ENCODE data around the gene BMPR2. TPM values are rescaled to one million over a fixed set of nuclear protein-coding genes. Genes with fewer than 3 reads are reported as not detected.

Gene BMPR2
- total and polyA plus RNA-seq, 4 donors = 4.3 to 16.2 (median 7.7) TPM

DNA sequence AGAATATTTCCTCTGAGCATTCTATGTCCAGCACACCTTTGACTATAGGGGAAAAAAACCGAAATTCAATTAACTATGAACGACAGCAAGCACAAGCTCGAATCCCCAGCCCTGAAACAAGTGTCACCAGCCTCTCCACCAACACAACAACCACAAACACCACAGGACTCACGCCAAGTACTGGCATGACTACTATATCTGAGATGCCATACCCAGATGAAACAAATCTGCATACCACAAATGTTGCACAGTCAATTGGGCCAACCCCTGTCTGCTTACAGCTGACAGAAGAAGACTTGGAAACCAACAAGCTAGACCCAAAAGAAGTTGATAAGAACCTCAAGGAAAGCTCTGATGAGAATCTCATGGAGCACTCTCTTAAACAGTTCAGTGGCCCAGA is 179.2 kb downstream of the BMPR2 start:
- peaks cover 3 to 28% (median 18%) of the 10 kb centered on the region in 4 donors for H3K36me3 ChIP-seq (ENCODE audit: control insufficient read depth in 4 of 4, insufficient read depth in 3 of 4, low read depth in 1 of 4, low read length in 3 of 4)
- no peak for TF ChIP-seq NR2F2 (IDR thresholded peaks at IDR 0.05)
- TF ChIP-seq, protein P1, sequence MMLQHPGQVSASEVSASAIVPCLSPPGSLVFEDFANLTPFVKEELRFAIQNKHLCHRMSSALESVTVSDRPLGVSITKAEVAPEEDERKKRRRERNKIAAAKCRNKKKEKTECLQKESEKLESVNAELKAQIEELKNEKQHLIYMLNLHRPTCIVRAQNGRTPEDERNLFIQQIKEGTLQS (IDR thresholded peaks at IDR 0.05) = no peak
- TF ChIP-seq RAD21 (IDR thresholded peaks at IDR 0.05) = no peak
- no peak for TF ChIP-seq FOXA1 (IDR thresholded peaks at IDR 0.05)
- TF ChIP-seq EGR1 (IDR thresholded peaks at IDR 0.05; ENCODE audit: low read depth in 2 of 2) = no peak
- no peak for TF ChIP-seq CTCF (IDR thresholded peaks at IDR 0.05; ENCODE audit: low read depth, low read length, missing input control)
- no peak for TF ChIP-seq HNF4G (IDR thresholded peaks at IDR 0.05)

DNA sequence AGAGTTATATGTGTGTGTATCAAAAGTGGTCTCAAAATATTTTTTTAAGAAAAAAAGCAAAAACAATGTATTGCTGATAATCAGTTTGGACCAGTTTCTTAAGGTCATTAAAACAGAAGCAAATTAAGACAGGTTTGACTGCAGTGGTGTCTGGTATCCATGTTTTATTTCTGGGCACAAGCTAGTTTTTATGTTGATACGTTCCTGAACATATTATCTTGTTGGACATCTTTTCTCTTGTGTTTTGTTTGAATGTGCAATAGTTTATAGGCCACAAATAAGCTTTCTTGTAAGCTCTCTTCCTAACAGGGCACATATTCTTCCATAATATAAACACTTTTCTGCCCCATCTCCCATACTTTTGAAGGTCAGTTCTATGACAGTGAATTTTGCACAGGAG is 184.1 kb downstream of the BMPR2 start:
- no peaks in the 10 kb centered on the region for H3K27me3 ChIP-seq (ENCODE audit: control insufficient read depth in 4 of 4, insufficient read depth in 4 of 4, low read length in 3 of 4)
- H3K27ac ChIP-seq (ENCODE audit: low read depth in 1 of 2, low read length in 2 of 2) = no peak overlapping the region
- DNase-seq (ENCODE audit: low spot score) = no peak
- H3K9me3 ChIP-seq (ENCODE audit: control insufficient read depth in 4 of 4, low read length in 3 of 4) = no peaks in the 10 kb centered on the region
- no peak overlapping the region for H3K9ac ChIP-seq (ENCODE audit: low read depth in 1 of 2, low read length in 2 of 2)
- no peak overlapping the region for H3K4me3 ChIP-seq (ENCODE audit: low read depth in 1 of 3, low read length in 3 of 3)
- peaks cover 3 to 22% (median 15%) of the 10 kb centered on the region in 4 donors for H3K36me3 ChIP-seq (ENCODE audit: control insufficient read depth in 4 of 4, insufficient read depth in 3 of 4, low read depth in 1 of 4, low read length in 3 of 4)
- 92% methylated on average over 1 of the region's 1 CpG for WGBS
- no peak for TF ChIP-seq SP1 (IDR thresholded peaks at IDR 0.05)
- no peak for TF ChIP-seq GABPA (IDR thresholded peaks at IDR 0.05 in 1 of 2, conservative IDR thresholded peaks at IDR 0.05 in 1 of 2)
- TF ChIP-seq TAF1 (conservative IDR thresholded peaks at IDR 0.05) = no peak
- TF ChIP-seq RAD21 (IDR thresholded peaks at IDR 0.05) = no peak
- no peak for TF ChIP-seq MAX (IDR thresholded peaks at IDR 0.05)
- no peak for TF ChIP-seq RXRA (IDR thresholded peaks at IDR 0.05)
- TF ChIP-seq, protein P1 (IDR thresholded peaks at IDR 0.05) = no peak
- TF ChIP-seq HNF4A (conservative IDR thresholded peaks at IDR 0.05) = no peak
- TF ChIP-seq EGR1 (IDR thresholded peaks at IDR 0.05; ENCODE audit: low read depth in 2 of 2) = no peak
- no peak for TF ChIP-seq ZBTB33 (IDR thresholded peaks at IDR 0.05)
- TF ChIP-seq NR2F2 (IDR thresholded peaks at IDR 0.05) = no peak
- TF ChIP-seq YY1 (IDR thresholded peaks at IDR 0.05) = no peak
- TF ChIP-seq CTCF (IDR thresholded peaks at IDR 0.05; ENCODE audit: low read depth, low read length, missing input control) = no peak
- H3K4me1 ChIP-seq (ENCODE audit: control insufficient read depth in 4 of 4, insufficient read depth in 4 of 4, low read length in 3 of 4) = no peaks in the 10 kb centered on the region

More for the DNA sequence above, 179.2 kb downstream of the BMPR2 start:
- H3K9me3 ChIP-seq (ENCODE audit: control insufficient read depth in 4 of 4, low read length in 3 of 4) = no peaks in the 10 kb centered on the region
- H3K4me1 ChIP-seq (ENCODE audit: control insufficient read depth in 4 of 4, insufficient read depth in 4 of 4, low read length in 3 of 4) = no peaks in the 10 kb centered on the region
- H3K27me3 ChIP-seq (ENCODE audit: control insufficient read depth in 4 of 4, insufficient read depth in 4 of 4, low read length in 3 of 4) = no peaks in the 10 kb centered on the region
- 94% methylated on average over 4 of the region's 4 CpGs for WGBS
- H3K4me3 ChIP-seq (ENCODE audit: low read depth in 1 of 3, low read length in 3 of 3) = no peak overlapping the region
- H3K9ac ChIP-seq (ENCODE audit: low read depth in 1 of 2, low read length in 2 of 2) = no peak overlapping the region
- DNase-seq (ENCODE audit: low spot score) = no peak
- H3K27ac ChIP-seq (ENCODE audit: low read depth in 1 of 2, low read length in 2 of 2) = no peak overlapping the region

Measured in liver (tissue), 9 donors.